Progenitor cell of endocrine pancreas (in vitro differentiated cells): Measurements from ENCODE around the gene FIGLA. TPM values are rescaled to one million over a fixed set of nuclear protein-coding genes. Genes with fewer than 3 reads are reported as not detected.

ENCODE experiments used
- DNase-seq: peaks from one replicate; pipeline ENCODE4 v3.0.0; 2021; ENCODE audit warnings: low spot score; ENCODE audit not compliant: unreplicated experiment
- H3K27ac Mint-ChIP-seq: 2 replicates; pipeline ENCODE4 v1.8.0; 2021; ENCODE audit warnings: mild to moderate bottlenecking, moderate library complexity, mixed read lengths
- H3K27me3 Mint-ChIP-seq: 2 replicates; pipeline ENCODE4 v1.8.0; 2021; ENCODE audit warnings: mixed read lengths
- H3K36me3 Mint-ChIP-seq: 2 replicates; pipeline ENCODE4 v1.8.0; 2022; ENCODE audit warnings: mixed read lengths; ENCODE audit not compliant: insufficient read depth
- H3K4me1 Mint-ChIP-seq: 2 replicates; pipeline ENCODE4 v1.8.0; 2021; ENCODE audit warnings: low read depth, mixed read lengths
- H3K4me3 Mint-ChIP-seq: 2 replicates; pipeline ENCODE4 v1.8.0; 2021; ENCODE audit warnings: low read depth, mild to moderate bottlenecking, moderate library complexity, mixed read lengths
- H3K9me3 Mint-ChIP-seq: 2 replicates; pipeline ENCODE4 v1.8.0; 2021; ENCODE audit warnings: low read depth, mixed read lengths
- total RNA-seq: library from RNA; stranded (reverse); gene quantifications from 2 replicates; pipeline ENCODE4 v1.2.1, GENCODE V29; 2021
- TF ChIP-seq, protein P1 (sequence below): fragments of 200-600 bp; sonication (generic); IDR thresholded peaks from one replicate; pipeline ENCODE4 v1.5.0; 2021; ENCODE audit warnings: antibody characterized with exemption, mild to moderate bottlenecking; ENCODE audit not compliant: unreplicated experiment

Gene FIGLA
- total RNA-seq, 1 donor from 2014 or later, result not detected

GRCh38 chr2:70822843-70823242, 32.4 kb upstream of the FIGLA start:
- TF ChIP-seq, protein P1, sequence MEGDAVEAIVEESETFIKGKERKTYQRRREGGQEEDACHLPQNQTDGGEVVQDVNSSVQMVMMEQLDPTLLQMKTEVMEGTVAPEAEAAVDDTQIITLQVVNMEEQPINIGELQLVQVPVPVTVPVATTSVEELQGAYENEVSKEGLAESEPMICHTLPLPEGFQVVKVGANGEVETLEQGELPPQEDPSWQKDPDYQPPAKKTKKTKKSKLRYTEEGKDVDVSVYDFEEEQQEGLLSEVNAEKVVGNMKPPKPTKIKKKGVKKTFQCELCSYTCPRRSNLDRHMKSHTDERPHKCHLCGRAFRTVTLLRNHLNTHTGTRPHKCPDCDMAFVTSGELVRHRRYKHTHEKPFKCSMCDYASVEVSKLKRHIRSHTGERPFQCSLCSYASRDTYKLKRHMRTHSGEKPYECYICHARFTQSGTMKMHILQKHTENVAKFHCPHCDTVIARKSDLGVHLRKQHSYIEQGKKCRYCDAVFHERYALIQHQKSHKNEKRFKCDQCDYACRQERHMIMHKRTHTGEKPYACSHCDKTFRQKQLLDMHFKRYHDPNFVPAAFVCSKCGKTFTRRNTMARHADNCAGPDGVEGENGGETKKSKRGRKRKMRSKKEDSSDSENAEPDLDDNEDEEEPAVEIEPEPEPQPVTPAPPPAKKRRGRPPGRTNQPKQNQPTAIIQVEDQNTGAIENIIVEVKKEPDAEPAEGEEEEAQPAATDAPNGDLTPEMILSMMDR, result no peak
- H3K27me3 Mint-ChIP-seq, result peaks cover 45% of the 10 kb centered on the region
- H3K4me1 Mint-ChIP-seq, result no peaks in the 10 kb centered on the region
- H3K27ac Mint-ChIP-seq, result no peak overlapping the region
- H3K9me3 Mint-ChIP-seq, result no peaks in the 10 kb centered on the region
- no peak for DNase-seq
- H3K36me3 Mint-ChIP-seq, result no peaks in the 10 kb centered on the region
- H3K4me3 Mint-ChIP-seq, result no peak overlapping the region

DNA sequence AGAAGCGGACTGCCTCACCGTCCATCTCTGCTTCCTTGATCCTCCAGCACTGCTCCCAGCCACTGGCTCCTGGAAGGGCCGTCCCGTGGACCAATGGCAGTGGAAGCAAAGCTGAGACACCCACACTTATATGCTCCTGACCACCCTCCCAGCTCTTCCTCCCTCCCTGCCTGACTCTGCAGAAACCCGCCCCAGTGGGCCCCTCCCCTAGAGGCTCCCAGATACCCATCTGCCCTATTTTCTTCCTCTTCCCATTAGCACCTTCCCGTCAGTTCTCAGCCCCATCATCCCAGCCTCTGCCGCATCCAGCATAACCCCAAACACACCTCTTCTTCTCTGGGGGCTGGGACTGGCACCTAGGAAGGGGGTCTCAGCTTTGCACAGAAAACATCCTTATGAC, 30.1 kb upstream of the FIGLA start, which contains the start of gene CLEC4F:
Gene CLEC4F (minus strand): TSS at position 101 of the 400 bp plus-strand sequence. CDS start 76 bp downstream, at position 25.
- DNase-seq, result no peak
- Mint-ChIP-seq H3K4me3 (no peak within 1 kb of the TSS), H3K27me3 (peaks cover 50% of the 10 kb centered on the region), H3K27ac (no peak within 1 kb of the TSS), H3K9me3 (no peaks in the 10 kb centered on the region), H3K36me3 (no peaks in the 10 kb centered on the region), H3K4me1 (no peaks in the 10 kb centered on the region)
- TF ChIP-seq, protein P1, result no peak

DNA sequence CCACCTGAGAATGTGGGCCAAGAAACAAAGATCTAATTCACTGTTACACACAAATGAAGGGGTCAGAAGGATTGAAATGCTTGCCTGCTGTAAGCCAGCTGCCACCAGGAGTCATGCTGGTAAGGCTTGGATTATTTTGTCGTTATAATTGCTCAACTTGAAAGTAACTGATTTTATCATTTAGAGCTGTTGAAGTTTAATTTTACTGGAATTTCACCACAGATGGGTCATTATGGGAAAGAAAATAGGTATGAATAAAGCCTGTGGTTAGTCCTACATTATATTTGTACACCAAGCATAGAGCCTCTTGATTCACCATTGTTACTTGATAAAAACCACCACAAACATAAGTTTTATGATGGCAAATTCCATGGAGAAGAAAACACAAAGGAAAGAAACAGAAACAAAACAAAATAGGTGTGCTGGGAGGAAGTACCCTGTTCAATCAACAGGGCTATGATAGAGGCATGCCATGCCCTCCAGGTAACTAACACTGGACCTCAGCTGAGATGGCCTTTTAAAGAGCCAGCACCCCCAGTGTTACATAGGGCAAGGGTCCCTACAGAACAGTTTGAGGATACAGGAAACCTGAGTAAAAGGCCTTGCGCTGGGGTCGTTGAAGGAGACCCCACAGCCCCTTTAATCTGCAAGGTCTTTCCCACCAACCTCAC, 27.0 kb upstream of the FIGLA start:
- Mint-ChIP-seq H3K36me3 (no peaks in the 10 kb centered on the region), H3K27ac (no peak overlapping the region), H3K27me3 (peaks cover 61% of the 10 kb centered on the region), H3K9me3 (no peaks in the 10 kb centered on the region), H3K4me1 (no peaks in the 10 kb centered on the region), H3K4me3 (no peak overlapping the region)
- TF ChIP-seq, protein P1, result no peak
- DNase-seq, result no peak

DNA sequence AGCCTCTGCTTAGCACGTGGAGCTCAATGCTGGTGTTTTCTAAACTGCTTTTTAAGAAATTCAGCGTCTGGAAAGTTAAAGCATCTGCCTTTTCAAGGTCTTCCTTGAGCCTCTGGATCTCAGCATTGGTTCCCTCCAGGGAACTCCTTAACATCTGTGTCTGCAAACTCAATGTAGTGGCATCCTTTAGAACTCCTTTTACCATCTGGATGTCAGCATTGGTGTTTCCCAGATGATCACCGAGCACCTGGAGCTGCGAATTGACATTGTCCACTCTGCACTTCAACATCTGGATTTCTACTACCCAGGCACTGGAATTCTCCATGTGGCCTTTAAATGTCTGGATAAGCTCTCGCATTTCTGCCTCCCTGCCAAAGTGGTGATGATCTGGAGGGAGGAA, 26.3 kb upstream of the FIGLA start:
- H3K36me3 Mint-ChIP-seq, result no peaks in the 10 kb centered on the region
- no peak overlapping the region for H3K4me3 Mint-ChIP-seq
- H3K4me1 Mint-ChIP-seq, result no peaks in the 10 kb centered on the region
- TF ChIP-seq, protein P1, result no peak
- peaks cover 68% of the 10 kb centered on the region for H3K27me3 Mint-ChIP-seq
- H3K9me3 Mint-ChIP-seq, result no peaks in the 10 kb centered on the region
- H3K27ac Mint-ChIP-seq, result no peak overlapping the region
- DNase-seq, result no peak

GRCh38 chr2:70808983-70809958, 18.8 kb upstream of the FIGLA start:
- TF ChIP-seq, protein P1, result no peak
- peaks cover 2% of the 10 kb centered on the region for H3K4me1 Mint-ChIP-seq
- peaks cover 51% of the 10 kb centered on the region for H3K27me3 Mint-ChIP-seq
- no peaks in the 10 kb centered on the region for H3K36me3 Mint-ChIP-seq
- H3K9me3 Mint-ChIP-seq, result no peaks in the 10 kb centered on the region
- DNase-seq, result no peak
- no peak overlapping the region for H3K27ac Mint-ChIP-seq
- no peak overlapping the region for H3K4me3 Mint-ChIP-seq
